ENCODE measurements around the gene EFCAB9.
A peak's percentile ranks its signal among the peaks of the same experiment; 100 is the strongest.
"Not testable (repeated sequence)": the region's sequence is repeated elsewhere in the genome, so short reads cannot be mapped to it uniquely, and the experiment has no call there.

EFCAB9 gene

GRCh38 chr5:172148381-172148780, 45.6 kb upstream of the EFCAB9 start:
- POLR2A ChIA-PET (ENCODE audit: low non-redundant PET), result no interaction called here
- CTCF ChIA-PET, result no interaction called here

GRCh38 chr5:172149073-172149472, 44.9 kb upstream of the EFCAB9 start:
- TF ChIP-seq CTCF (conservative IDR thresholded peaks at IDR 0.05; ENCODE audit: low read depth), result no peak
- ChIA-PET CTCF (no interaction called here), POLR2A (ENCODE audit: low non-redundant PET) (no interaction called here)
- H3K27ac ChIP-seq, result no peak overlapping the region
- DNase-seq (ENCODE audit: low spot score), result no peak

More at GRCh38 chr5:172148381-172148780, 45.6 kb upstream of the EFCAB9 start:
- DNase-seq (ENCODE audit: low spot score), result no peak
- no peak for TF ChIP-seq CTCF (conservative IDR thresholded peaks at IDR 0.05; ENCODE audit: low read depth)
- H3K27ac ChIP-seq, result no peak overlapping the region

GRCh38 chr5:172149481-172149880, 44.5 kb upstream of the EFCAB9 start:
- H3K27ac ChIP-seq; POLR2A ChIA-PET (ENCODE audit: low non-redundant PET); DNase-seq (ENCODE audit: low spot score); CTCF ChIA-PET: not testable (repeated sequence)

GRCh38 chr5:172150514-172151425, 43.2 kb upstream of the EFCAB9 start:
- no peak for DNase-seq (ENCODE audit: low spot score)
- ChIA-PET CTCF (interaction anchor here (0.5 kb wide), 1 partner anchor 15 kb away, joined by 4 read pairs; no protein-coding TSS in a partner anchor), POLR2A (ENCODE audit: low non-redundant PET) (no interaction called here)
- peak overlapping the region; percentile 9; the same call in 1 of the 2 replicates for H3K27ac ChIP-seq
- TF ChIP-seq CTCF (conservative IDR thresholded peaks at IDR 0.05; ENCODE audit: low read depth), result no peak

GRCh38 chr5:172151661-172152210, 42.2 kb upstream of the EFCAB9 start:
- no peak overlapping the region for H3K27ac ChIP-seq
- CTCF ChIA-PET, result interaction anchor here (0.6 to 0.7 kb wide), 2 partner anchors 23 to 27 kb away, joined by 3 read pairs; no protein-coding TSS in a partner anchor
- POLR2A ChIA-PET (ENCODE audit: low non-redundant PET), result no interaction called here
- TF ChIP-seq CTCF (conservative IDR thresholded peaks at IDR 0.05; ENCODE audit: low read depth), result no peak
- DNase-seq (ENCODE audit: low spot score), result no peak

GRCh38 chr5:172153695-172154094, 40.3 kb upstream of the EFCAB9 start:
- H3K27ac ChIP-seq, result no peak overlapping the region
- ChIA-PET CTCF (no interaction called here), POLR2A (ENCODE audit: low non-redundant PET) (no interaction called here)
- no peak for TF ChIP-seq CTCF (conservative IDR thresholded peaks at IDR 0.05; ENCODE audit: low read depth)
- DNase-seq (ENCODE audit: low spot score), result no peak

GRCh38 chr5:172155101-172155500, 38.9 kb upstream of the EFCAB9 start:
- CTCF ChIA-PET; POLR2A ChIA-PET (ENCODE audit: low non-redundant PET); DNase-seq (ENCODE audit: low spot score); H3K27ac ChIP-seq: not testable (repeated sequence)
